Tibial artery (tissue), 4 donors: ENCODE results near the gene RASA2.
"Not testable (repeated sequence)": the region's sequence is repeated elsewhere in the genome, so short reads cannot be mapped to it uniquely, and the experiment has no call there.

Source experiments
- DNase-seq, 2 donors: peaks; one replicate each; pipeline ENCODE4 v3.0.0-alpha.2; 2019
- H3K27ac ChIP-seq, 2 donors: fragments of 200-600 bp; sonication (generic) in 1 of 2; 1 replicate in 1 of 2; 2 replicates in 1 of 2; pipeline ENCODE4 v1.5.1; 2018 to 2019; ENCODE audit warnings: mild to moderate bottlenecking in 1 of 2
- H3K27me3 ChIP-seq, 2 donors: fragments of 200-600 bp; sonication (generic) in 1 of 2; one replicate each; pipeline versions ENCODE4 v1.5.1 to v1.6.0; 2016 to 2019
- H3K36me3 ChIP-seq, 3 donors: fragments of 200-600 bp; sonication (generic) in 2 of 3; one replicate each; pipeline ENCODE4 v1.5.1; 2016 to 2019; ENCODE audit warnings: mild to moderate bottlenecking in 2 of 3
- H3K4me1 ChIP-seq, 4 donors: fragments of 200-600 bp; sonication (generic) in 2 of 4; 1 replicate in 3 of 4; 2 replicates in 1 of 4; pipeline ENCODE4 v1.5.1; 2016 to 2019
- H3K4me3 ChIP-seq, 2 donors: fragments of 200-600 bp; sonication (generic) in 1 of 2; 1 replicate in 1 of 2; 2 replicates in 1 of 2; pipeline ENCODE4 v1.5.1; 2018 to 2019; ENCODE audit warnings: mild to moderate bottlenecking in 2 of 2
- H3K9me3 ChIP-seq, 3 donors: fragments of 200-600 bp; sonication (generic) in 1 of 3; one replicate each; pipeline ENCODE4 v1.5.1; 2016 to 2019
- intact Hi-C: fragments of 100-400 bp; cut with DNase I; formaldehyde crosslinking; loops from one replicate; pipeline ENCODE4 v1.15.0; 2023; ENCODE audit warnings: low total_unique reads
- TF ChIP-seq, protein P1 (sequence below), 2 experiments: fragments of 200-600 bp in 1 of 2; fragments of 450-650 bp in 1 of 2; IDR thresholded peaks; one replicate each; pipeline ENCODE4 v1.5.1; 2017 to 2019; ENCODE audit warnings: antibody characterized with exemption in 2 of 2, mild to moderate bottlenecking in 1 of 2, moderate library complexity in 1 of 2

RASA2 gene

DNA sequence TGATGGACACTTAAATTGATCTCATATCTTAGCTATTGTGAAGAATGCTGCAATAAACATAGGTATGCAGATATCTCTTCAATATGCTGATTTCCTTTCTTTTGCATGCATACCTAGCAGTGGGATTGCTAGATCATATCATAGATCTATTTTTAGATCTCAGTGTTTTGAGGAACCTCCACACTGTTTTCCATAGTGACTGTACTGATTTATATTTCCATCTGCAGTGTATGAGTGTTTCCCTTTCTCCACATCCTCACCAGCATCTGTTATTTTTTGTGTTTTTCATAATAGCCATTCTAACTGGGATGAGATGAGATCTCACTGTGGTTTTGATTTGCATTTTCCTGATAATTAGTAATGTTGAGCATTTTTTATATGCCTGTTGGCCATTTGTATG lies 17.1 kb upstream of the RASA2 start:
- Histone ChIP-seq H3K4me1 (no peaks in the 10 kb centered on the region), H3K27me3 (no peaks in the 10 kb centered on the region), H3K4me3 (no peak overlapping the region), H3K9me3 (no peaks in the 10 kb centered on the region), H3K36me3 (no peaks in the 10 kb centered on the region), H3K27ac (no peak overlapping the region)
- intact Hi-C loops: no loop called here
- TF ChIP-seq, protein P1, sequence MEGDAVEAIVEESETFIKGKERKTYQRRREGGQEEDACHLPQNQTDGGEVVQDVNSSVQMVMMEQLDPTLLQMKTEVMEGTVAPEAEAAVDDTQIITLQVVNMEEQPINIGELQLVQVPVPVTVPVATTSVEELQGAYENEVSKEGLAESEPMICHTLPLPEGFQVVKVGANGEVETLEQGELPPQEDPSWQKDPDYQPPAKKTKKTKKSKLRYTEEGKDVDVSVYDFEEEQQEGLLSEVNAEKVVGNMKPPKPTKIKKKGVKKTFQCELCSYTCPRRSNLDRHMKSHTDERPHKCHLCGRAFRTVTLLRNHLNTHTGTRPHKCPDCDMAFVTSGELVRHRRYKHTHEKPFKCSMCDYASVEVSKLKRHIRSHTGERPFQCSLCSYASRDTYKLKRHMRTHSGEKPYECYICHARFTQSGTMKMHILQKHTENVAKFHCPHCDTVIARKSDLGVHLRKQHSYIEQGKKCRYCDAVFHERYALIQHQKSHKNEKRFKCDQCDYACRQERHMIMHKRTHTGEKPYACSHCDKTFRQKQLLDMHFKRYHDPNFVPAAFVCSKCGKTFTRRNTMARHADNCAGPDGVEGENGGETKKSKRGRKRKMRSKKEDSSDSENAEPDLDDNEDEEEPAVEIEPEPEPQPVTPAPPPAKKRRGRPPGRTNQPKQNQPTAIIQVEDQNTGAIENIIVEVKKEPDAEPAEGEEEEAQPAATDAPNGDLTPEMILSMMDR (IDR thresholded peaks at IDR 0.05): no peak
- no peak for DNase-seq

DNA sequence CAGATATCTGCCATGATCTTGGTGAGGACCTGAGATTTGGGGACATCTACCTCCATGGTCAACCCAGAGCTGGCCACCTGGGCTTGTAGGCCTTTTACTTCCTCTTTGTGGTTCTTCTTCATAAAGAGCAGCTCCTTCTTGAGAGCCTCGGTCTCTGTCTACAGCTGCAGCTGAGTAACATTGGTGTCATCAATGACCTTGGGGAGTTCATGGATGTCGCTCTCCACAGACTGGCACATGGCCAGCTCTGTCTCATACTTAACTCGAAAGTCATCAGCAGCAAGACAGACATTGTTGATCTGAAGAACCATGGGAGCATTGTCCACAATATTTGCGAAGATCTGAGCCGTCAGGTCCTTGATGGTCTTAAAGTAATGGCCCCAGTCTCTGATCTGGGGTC lies 15.7 kb upstream of the RASA2 start:
- no peaks in the 10 kb centered on the region for H3K36me3 ChIP-seq
- H3K4me1 ChIP-seq: no peaks in the 10 kb centered on the region
- H3K4me3 ChIP-seq: no peak overlapping the region
- no peaks in the 10 kb centered on the region for H3K9me3 ChIP-seq
- no peaks in the 10 kb centered on the region for H3K27me3 ChIP-seq
- no peak for DNase-seq
- TF ChIP-seq, protein P1 (IDR thresholded peaks at IDR 0.05): no peak
- H3K27ac ChIP-seq: no peak overlapping the region
- intact Hi-C loops: no loop called here

DNA sequence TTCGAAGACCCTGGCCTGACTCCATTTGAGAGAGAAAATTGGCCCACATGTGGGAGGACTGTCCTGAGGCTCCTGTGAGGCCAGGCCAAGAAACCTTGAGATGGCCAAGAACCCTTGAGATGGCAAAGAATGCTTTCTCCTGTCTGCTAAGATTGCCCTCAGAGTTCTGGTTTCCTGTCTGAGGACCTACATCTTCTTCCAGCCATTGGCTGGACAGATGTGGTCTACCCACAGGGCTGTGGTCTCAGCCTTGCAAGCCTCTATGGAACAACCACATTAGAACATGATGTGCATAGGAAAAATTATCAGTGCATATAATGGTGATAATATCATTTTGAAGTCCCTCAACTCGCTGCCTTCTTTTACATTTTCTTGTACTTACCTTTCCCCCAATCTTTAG lies 10.8 kb upstream of the RASA2 start:
- intact Hi-C loops: loop anchor here (5.0 kb wide), 1 partner anchor 86 kb away; no protein-coding TSS in a partner anchor
- Histone ChIP-seq H3K27ac (no peak overlapping the region), H3K27me3 (no peaks in the 10 kb centered on the region), H3K36me3 (no peaks in the 10 kb centered on the region), H3K4me1 (no peaks in the 10 kb centered on the region), H3K9me3 (no peaks in the 10 kb centered on the region), H3K4me3 (no peak overlapping the region)
- DNase-seq: no peak
- TF ChIP-seq, protein P1 (IDR thresholded peaks at IDR 0.05): no peak

DNA sequence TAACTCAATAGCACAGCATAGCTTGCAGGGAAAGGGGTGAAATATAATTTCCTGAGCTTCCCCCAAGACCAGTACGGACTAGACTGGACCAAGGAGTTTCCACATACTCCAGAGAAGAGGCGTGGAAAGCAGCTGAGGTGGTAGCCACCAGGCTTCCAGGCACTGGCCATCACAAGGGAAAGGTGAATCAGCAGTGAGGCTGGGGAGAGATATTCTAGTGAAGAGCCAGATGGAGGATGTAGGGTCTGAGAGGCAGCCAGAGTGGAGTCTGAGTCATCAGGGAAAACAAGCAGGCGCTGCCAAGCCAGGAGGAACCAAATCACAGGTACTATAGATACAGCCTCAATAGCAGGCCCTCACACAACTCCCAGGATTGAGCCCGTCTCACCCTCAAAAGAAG lies 9.6 kb upstream of the RASA2 start:
- Histone ChIP-seq H3K27ac (no peak overlapping the region), H3K27me3 (no peaks in the 10 kb centered on the region), H3K36me3 (no peaks in the 10 kb centered on the region), H3K9me3 (no peaks in the 10 kb centered on the region), H3K4me3 (no peak overlapping the region), H3K4me1 (no peaks in the 10 kb centered on the region)
- DNase-seq: no peak
- intact Hi-C loops: loop anchor here (5.0 kb wide), 1 partner anchor 85 kb away; no protein-coding TSS in a partner anchor
- TF ChIP-seq, protein P1 (IDR thresholded peaks at IDR 0.05): no peak

DNA sequence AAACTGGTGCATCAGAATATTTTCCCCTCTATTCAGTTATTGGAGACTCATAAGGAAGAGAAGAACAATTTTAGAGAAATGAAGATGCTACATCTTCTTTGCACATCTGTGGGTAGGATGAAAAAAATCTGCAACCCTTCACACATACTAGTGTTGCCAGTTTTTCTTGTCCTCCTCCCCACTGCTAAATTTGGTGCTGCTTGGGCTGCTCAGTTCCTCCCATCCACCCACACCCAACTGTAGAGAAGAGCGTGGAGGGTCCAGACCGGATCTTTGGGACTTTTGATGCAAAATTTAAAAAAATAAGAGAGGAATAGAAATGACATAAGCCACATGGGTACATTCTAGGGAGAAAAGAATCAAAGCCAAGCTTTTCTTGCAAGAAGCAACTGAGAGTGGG lies 8.7 kb upstream of the RASA2 start:
- no peaks in the 10 kb centered on the region for H3K27me3 ChIP-seq
- H3K27ac ChIP-seq: no peak overlapping the region
- H3K4me1 ChIP-seq: no peaks in the 10 kb centered on the region
- no peaks in the 10 kb centered on the region for H3K36me3 ChIP-seq
- intact Hi-C loops: loop anchor here (5.0 kb wide), 1 partner anchor 84 kb away; no protein-coding TSS in a partner anchor
- DNase-seq: no peak
- TF ChIP-seq, protein P1 (IDR thresholded peaks at IDR 0.05): no peak
- no peak overlapping the region for H3K4me3 ChIP-seq
- no peaks in the 10 kb centered on the region for H3K9me3 ChIP-seq

DNA sequence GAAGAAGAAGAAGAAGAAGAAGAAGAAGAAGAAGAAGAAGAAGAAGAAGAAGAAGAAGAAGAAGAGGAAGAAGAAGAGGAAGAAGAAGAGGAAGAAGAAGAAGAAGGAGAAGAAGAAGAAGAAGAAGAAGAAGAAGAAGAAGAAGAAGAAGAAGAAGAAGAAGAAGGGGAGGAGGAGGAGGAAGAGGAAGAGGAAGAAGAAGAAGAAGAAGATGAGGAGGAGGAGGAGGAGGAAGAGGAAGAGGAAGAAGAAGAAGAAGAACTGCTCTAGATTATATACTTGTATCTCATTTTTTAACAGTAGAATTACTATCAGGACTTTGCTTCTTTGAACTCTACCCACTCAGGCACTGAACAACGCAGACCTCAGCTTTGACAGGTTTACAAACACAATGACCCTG lies 8.0 kb upstream of the RASA2 start:
- intact Hi-C loops: loop anchor here (5.0 kb wide), 1 partner anchor 83 kb away; no protein-coding TSS in a partner anchor
- DNase-seq, H3K27ac ChIP-seq, H3K27me3 ChIP-seq, H3K9me3 ChIP-seq, H3K4me3 ChIP-seq, H3K4me1 ChIP-seq, H3K36me3 ChIP-seq: not testable (repeated sequence)
